GM12872 (cell line): ENCODE data around the gene ITPR1.

Experiments
- CTCF ChIP-seq: IDR thresholded peaks from 3 replicates; pipeline ENCODE4 v1.5.1; 2011; ENCODE audit warnings: low read depth, mild to moderate bottlenecking, low read length, moderate library complexity; ENCODE audit not compliant: insufficient read depth

Gene ITPR1

GRCh38 chr3:4562595-4562994 lies 69.4 kb downstream of the ITPR1 start:
- TF ChIP-seq CTCF = no peak

GRCh38 chr3:4564270-4564669 lies 71.1 kb downstream of the ITPR1 start:
- no peak for TF ChIP-seq CTCF

- TF ChIP-seq CTCF = no peak
Measured at GRCh38 chr3:4564928-4565586, 71.9 kb downstream of the ITPR1 start.

GRCh38 chr3:4565809-4566501 lies 72.8 kb downstream of the ITPR1 start:
- no peak for TF ChIP-seq CTCF

GRCh38 chr3:4568841-4569240 lies 75.7 kb downstream of the ITPR1 start:
- TF ChIP-seq CTCF = no peak

GRCh38 chr3:4570840-4571621 lies 77.9 kb downstream of the ITPR1 start:
- TF ChIP-seq CTCF = no peak

- peak; percentile 34; the same call in 1 of the 3 replicates for TF ChIP-seq CTCF
Measured at GRCh38 chr3:4571690-4572334, 78.7 kb downstream of the ITPR1 start.
